T-helper 1 cell treated with Interleukin-12 subunit alpha and Interleukin-12 subunit beta and Interleukin-4 antibody, amounts not matched to agents 30 μg/mL and 1 μg/mL, for 36 hours (primary cell): Measurements from ENCODE around the gene RUBCN.
"Not testable (repeated sequence)": the region's sequence is repeated elsewhere in the genome, so short reads cannot be mapped to it uniquely, and the experiment has no call there.

Experiments used
- H3K27ac Mint-ChIP-seq: one replicate; pipeline ENCODE4 v1.8.0; 2021; ENCODE audit warnings: mild to moderate bottlenecking, mixed read lengths
- H3K27me3 Mint-ChIP-seq: one replicate; pipeline ENCODE4 v1.8.0; 2021; ENCODE audit warnings: low read depth, mixed read lengths
- H3K36me3 Mint-ChIP-seq: one replicate; pipeline ENCODE4 v1.8.0; 2021; ENCODE audit warnings: low read depth, mixed read lengths
- H3K4me1 Mint-ChIP-seq: one replicate; pipeline ENCODE4 v1.8.0; 2021; ENCODE audit warnings: low read depth, mixed read lengths
- H3K4me3 Mint-ChIP-seq: one replicate; pipeline ENCODE4 v1.8.0; 2021; ENCODE audit warnings: mild to moderate bottlenecking, moderate library complexity, mixed read lengths
- H3K9me3 Mint-ChIP-seq: one replicate; pipeline ENCODE4 v1.8.0; 2021; ENCODE audit warnings: mixed read lengths

Gene RUBCN

GRCh38 chr3:197748597-197749314 is 12.1 kb upstream of the RUBCN start:
- Mint-ChIP-seq H3K4me3 (peak overlapping the region; percentile 97), H3K4me1 (peaks cover 29% of the 10 kb centered on the region), H3K9me3 (no peaks in the 10 kb centered on the region), H3K27ac (peak overlapping the region; percentile 93), H3K36me3 (no peaks in the 10 kb centered on the region), H3K27me3 (peaks cover 7% of the 10 kb centered on the region)

- Mint-ChIP-seq H3K27ac (no peak overlapping the region), H3K36me3 (no peaks in the 10 kb centered on the region), H3K4me1 (peaks cover 17% of the 10 kb centered on the region), H3K4me3 (no peak overlapping the region), H3K27me3 (peaks cover 7% of the 10 kb centered on the region), H3K9me3 (no peaks in the 10 kb centered on the region)
These were observed 10.1 kb upstream of the RUBCN start for GRCh38 chr3:197746801-197747237.

DNA sequence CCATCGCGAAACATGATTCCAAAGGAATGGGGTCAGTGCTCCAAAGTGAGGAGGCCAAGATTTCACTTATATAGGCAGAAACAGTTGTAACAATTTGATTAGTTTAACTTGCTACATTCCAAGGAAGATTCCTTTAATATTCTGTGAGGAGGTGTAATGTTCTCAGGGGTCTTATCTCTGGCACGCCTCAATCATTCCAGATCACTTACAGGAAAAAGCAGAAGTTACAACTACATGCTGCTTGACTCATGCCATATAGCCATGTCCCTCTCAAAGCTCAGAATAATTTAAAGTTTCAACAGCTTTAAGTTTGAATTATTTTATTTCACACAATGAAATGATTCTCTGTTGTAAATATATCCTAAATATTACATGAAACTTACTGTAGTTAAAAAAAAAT is 9.5 kb upstream of the RUBCN start:
- H3K4me3 Mint-ChIP-seq = no peak overlapping the region
- no peaks in the 10 kb centered on the region for H3K9me3 Mint-ChIP-seq
- no peak overlapping the region for H3K27ac Mint-ChIP-seq
- peaks cover 7% of the 10 kb centered on the region for H3K27me3 Mint-ChIP-seq
- H3K36me3 Mint-ChIP-seq = no peaks in the 10 kb centered on the region
- peaks cover 17% of the 10 kb centered on the region for H3K4me1 Mint-ChIP-seq

- Mint-ChIP-seq H3K36me3 (no peaks in the 10 kb centered on the region), H3K27ac (no peak overlapping the region), H3K4me1 (peaks cover 5% of the 10 kb centered on the region), H3K27me3 (peaks cover 7% of the 10 kb centered on the region), H3K9me3 (no peaks in the 10 kb centered on the region), H3K4me3 (no peak overlapping the region)
These were observed 6.1 kb upstream of the RUBCN start for GRCh38 chr3:197742787-197743186.

GRCh38 chr3:197737749-197738462 is 1.2 kb upstream of the RUBCN start:
- H3K36me3 Mint-ChIP-seq = no peaks in the 10 kb centered on the region
- H3K27me3 Mint-ChIP-seq = no peaks in the 10 kb centered on the region
- H3K27ac Mint-ChIP-seq = peak overlapping the region; percentile 69
- peak overlapping the region; percentile 97 for H3K4me3 Mint-ChIP-seq
- no peaks in the 10 kb centered on the region for H3K9me3 Mint-ChIP-seq
- peaks cover 24% of the 10 kb centered on the region for H3K4me1 Mint-ChIP-seq

DNA sequence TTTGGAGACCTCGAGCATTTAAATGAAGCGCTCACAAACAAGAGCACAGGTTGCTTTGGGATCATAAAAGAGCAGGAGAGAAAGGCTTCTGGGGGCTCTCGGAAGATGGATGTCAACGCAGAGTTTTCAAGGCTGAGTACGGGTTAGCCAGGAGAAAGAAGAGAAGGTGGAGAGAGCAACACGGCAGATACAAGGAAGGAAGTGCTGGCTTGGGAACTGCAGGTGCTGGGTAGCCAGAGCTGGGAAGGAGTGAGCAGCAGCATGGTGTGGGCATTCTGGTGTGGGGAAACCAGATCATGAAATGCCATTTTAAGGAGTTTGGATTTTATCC is 580 bp upstream of the RUBCN start:
- Mint-ChIP-seq H3K4me1 (peaks cover 24% of the 10 kb centered on the region), H3K27me3 (no peaks in the 10 kb centered on the region), H3K36me3 (no peaks in the 10 kb centered on the region), H3K27ac (peak overlapping the region; percentile 69), H3K4me3 (peak overlapping the region; percentile 97), H3K9me3 (no peaks in the 10 kb centered on the region)

GRCh38 chr3:197736010-197736490 is 654 bp downstream of the RUBCN start:
- peak overlapping the region; percentile 97 for H3K4me3 Mint-ChIP-seq
- H3K36me3 Mint-ChIP-seq = no peaks in the 10 kb centered on the region

GRCh38 chr3:197734667-197735318 is 1.9 kb downstream of the RUBCN start:
- peaks cover 1% of the 10 kb centered on the region for H3K36me3 Mint-ChIP-seq
- H3K27me3 Mint-ChIP-seq = no peaks in the 10 kb centered on the region
- peak overlapping the region; percentile 70 for H3K4me3 Mint-ChIP-seq
- no peaks in the 10 kb centered on the region for H3K9me3 Mint-ChIP-seq
- peaks cover 31% of the 10 kb centered on the region for H3K4me1 Mint-ChIP-seq
- H3K27ac Mint-ChIP-seq = peak overlapping the region; percentile 14

More at GRCh38 chr3:197736010-197736490, 654 bp downstream of the RUBCN start:
- no peaks in the 10 kb centered on the region for H3K27me3 Mint-ChIP-seq
- no peaks in the 10 kb centered on the region for H3K9me3 Mint-ChIP-seq
- peak overlapping the region; percentile 97 for H3K27ac Mint-ChIP-seq
- H3K4me1 Mint-ChIP-seq = peaks cover 24% of the 10 kb centered on the region

GRCh38 chr3:197733042-197733441 is 3.7 kb downstream of the RUBCN start:
- no peak overlapping the region for H3K4me3 Mint-ChIP-seq
- H3K4me1 Mint-ChIP-seq = peaks cover 35% of the 10 kb centered on the region
- H3K27ac Mint-ChIP-seq = no peak overlapping the region

GRCh38 chr3:197731483-197731882 is 5.2 kb downstream of the RUBCN start:
- H3K36me3 Mint-ChIP-seq, H3K9me3 Mint-ChIP-seq, H3K4me3 Mint-ChIP-seq, H3K27me3 Mint-ChIP-seq, H3K27ac Mint-ChIP-seq: not testable (repeated sequence)
- peaks cover 28% of the 10 kb centered on the region for H3K4me1 Mint-ChIP-seq

More at GRCh38 chr3:197733042-197733441, 3.7 kb downstream of the RUBCN start:
- H3K27me3 Mint-ChIP-seq = no peaks in the 10 kb centered on the region
- peaks cover 4% of the 10 kb centered on the region for H3K36me3 Mint-ChIP-seq
- H3K9me3 Mint-ChIP-seq = no peaks in the 10 kb centered on the region

- H3K4me3 Mint-ChIP-seq, H3K27ac Mint-ChIP-seq: not testable (repeated sequence)
- H3K4me1 Mint-ChIP-seq = peaks cover 25% of the 10 kb centered on the region
These were observed 5.9 kb downstream of the RUBCN start for GRCh38 chr3:197730770-197731169.

DNA sequence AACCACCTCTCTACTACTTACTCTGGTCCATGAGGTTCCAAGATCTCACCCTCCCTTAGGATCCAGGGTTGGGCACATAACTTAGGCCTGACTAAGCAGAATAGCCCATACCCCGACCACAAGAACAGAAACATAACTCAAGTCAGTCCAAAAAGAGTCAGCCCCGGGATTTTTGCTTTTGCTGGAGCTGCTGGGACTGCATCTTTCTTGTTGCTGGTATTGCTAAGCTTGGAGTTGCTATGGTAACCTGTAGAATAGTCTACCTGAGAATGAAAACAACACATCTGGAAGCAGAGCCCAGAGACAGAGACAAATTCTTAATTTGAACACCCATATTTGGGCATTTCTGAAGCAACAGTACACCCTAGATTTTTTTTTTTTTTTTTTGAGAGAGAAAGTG is 6.5 kb downstream of the RUBCN start:
- H3K9me3 Mint-ChIP-seq = no peaks in the 10 kb centered on the region
- no peaks in the 10 kb centered on the region for H3K27me3 Mint-ChIP-seq
- peaks cover 8% of the 10 kb centered on the region for H3K36me3 Mint-ChIP-seq
- peaks cover 22% of the 10 kb centered on the region for H3K4me1 Mint-ChIP-seq
- H3K27ac Mint-ChIP-seq = no peak overlapping the region
- no peak overlapping the region for H3K4me3 Mint-ChIP-seq

More at GRCh38 chr3:197730770-197731169, 5.9 kb downstream of the RUBCN start:
- H3K27me3 Mint-ChIP-seq, H3K9me3 Mint-ChIP-seq, H3K36me3 Mint-ChIP-seq: not testable (repeated sequence)

- Mint-ChIP-seq H3K9me3 (no peaks in the 10 kb centered on the region), H3K4me1 (peaks cover 16% of the 10 kb centered on the region), H3K36me3 (peaks cover 9% of the 10 kb centered on the region), H3K4me3 (no peak overlapping the region), H3K27me3 (no peaks in the 10 kb centered on the region), H3K27ac (no peak overlapping the region)
These were observed 8.2 kb downstream of the RUBCN start for GRCh38 chr3:197728487-197728886.

DNA sequence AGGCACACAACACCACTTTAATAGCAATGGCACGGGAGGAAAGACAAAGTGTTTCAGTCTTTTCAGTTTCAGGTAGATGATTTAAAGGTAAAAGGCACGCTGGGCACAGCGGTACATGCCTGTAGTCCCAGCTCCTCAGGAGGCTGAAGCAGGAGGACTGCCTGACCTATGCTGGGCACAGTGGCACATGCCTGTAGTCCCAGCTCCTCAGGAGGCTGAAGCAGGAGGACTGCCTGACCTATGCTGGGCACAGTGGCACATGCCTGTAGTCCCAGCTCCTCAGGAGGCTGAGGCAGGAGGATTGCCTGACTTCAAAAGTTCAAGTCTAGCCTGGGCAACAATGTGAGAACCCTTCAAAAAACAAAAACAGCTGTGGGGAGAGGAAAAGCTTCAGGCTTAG is 8.8 kb downstream of the RUBCN start:
- H3K27me3 Mint-ChIP-seq, H3K9me3 Mint-ChIP-seq, H3K27ac Mint-ChIP-seq, H3K4me3 Mint-ChIP-seq: not testable (repeated sequence)
- peaks cover 16% of the 10 kb centered on the region for H3K4me1 Mint-ChIP-seq
- peaks cover 13% of the 10 kb centered on the region for H3K36me3 Mint-ChIP-seq

DNA sequence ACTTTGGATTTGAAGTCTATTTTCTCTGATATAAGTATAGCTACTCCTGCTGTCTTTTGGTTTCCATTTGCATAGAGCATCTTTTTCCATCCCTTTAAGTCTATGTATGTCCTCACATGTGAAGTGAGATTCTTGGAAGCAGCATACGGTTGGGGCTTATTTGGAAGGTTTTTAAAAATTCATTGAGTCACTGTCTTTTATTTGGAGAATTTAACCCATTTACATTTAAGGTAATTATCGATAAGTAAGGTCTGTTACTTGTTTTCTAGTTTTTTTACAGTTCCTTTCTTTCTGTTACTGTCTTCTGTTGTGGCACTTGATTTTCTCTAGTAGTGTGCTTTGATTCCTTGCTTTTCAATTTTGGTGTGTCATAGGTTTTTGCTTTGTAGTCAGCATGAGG is 14.0 kb downstream of the RUBCN start:
- no peaks in the 10 kb centered on the region for H3K27me3 Mint-ChIP-seq
- H3K27ac Mint-ChIP-seq = no peak overlapping the region
- H3K4me1 Mint-ChIP-seq = peaks cover 3% of the 10 kb centered on the region
- peaks cover 9% of the 10 kb centered on the region for H3K9me3 Mint-ChIP-seq
- H3K36me3 Mint-ChIP-seq = peaks cover 28% of the 10 kb centered on the region
- no peak overlapping the region for H3K4me3 Mint-ChIP-seq
